ENCODE results near the gene SLC29A3. TPM values are rescaled to one million over a fixed set of nuclear protein-coding genes. Genes with fewer than 3 reads are reported as not detected.

SLC29A3 gene
- polyA plus RNA-seq, 1 experiment, result 7.2 TPM

GRCh38 chr10:71339796-71340589 is 20.9 kb downstream of the SLC29A3 start:
- Histone ChIP-seq H3K27me3 (ENCODE audit: control insufficient read depth, insufficient read depth, low read length) (no peaks in the 10 kb centered on the region; the same call in 1 of the 2 replicates), H3K36me3 (ENCODE audit: control insufficient read depth, insufficient read depth, low read length) (no peaks in the 10 kb centered on the region), H3K4me3 (ENCODE audit: low read depth, low read length) (no peak overlapping the region)
- no peak for DNase-seq (ENCODE audit: low read depth)
- ChIA-PET POLR2A (no interaction called here), CTCF (interaction anchor here (0.8 to 3.1 kb wide), 3 partner anchors 8 to 230 kb away, joined by 3 to 10 read pairs (median 3); partner anchors contain the start of gene SLC29A3)
- no peak for TF ChIP-seq CTCF (IDR thresholded peaks at IDR 0.05; ENCODE audit: insufficient read depth, low read depth, low read length)

- H3K27me3 ChIP-seq (ENCODE audit: control insufficient read depth, insufficient read depth, low read length), result peaks cover 5% of the 10 kb centered on the region
- ChIA-PET POLR2A (no interaction called here), CTCF (interaction anchor here (2.8 kb wide), 1 partner anchor 23 kb away, joined by 16 read pairs; the partner anchor contains the start of gene SLC29A3)
- TF ChIP-seq CTCF (IDR thresholded peaks at IDR 0.05; ENCODE audit: insufficient read depth, low read depth, low read length), result no peak
- DNase-seq (ENCODE audit: low read depth), result no peak
- H3K36me3 ChIP-seq (ENCODE audit: control insufficient read depth, insufficient read depth, low read length), result no peaks in the 10 kb centered on the region
- H3K4me3 ChIP-seq (ENCODE audit: low read depth, low read length), result no peak overlapping the region
These were observed 23.7 kb downstream of the SLC29A3 start for GRCh38 chr10:71342573-71343391.

- H3K27me3 ChIP-seq (ENCODE audit: control insufficient read depth, insufficient read depth, low read length), result peaks cover 5% of the 10 kb centered on the region
- POLR2A ChIA-PET, result no interaction called here
- no peak overlapping the region for H3K4me3 ChIP-seq (ENCODE audit: low read depth, low read length)
- no peak for DNase-seq (ENCODE audit: low read depth)
- H3K36me3 ChIP-seq (ENCODE audit: control insufficient read depth, insufficient read depth, low read length), result no peaks in the 10 kb centered on the region
- no peak for TF ChIP-seq CTCF (IDR thresholded peaks at IDR 0.05; ENCODE audit: insufficient read depth, low read depth, low read length)
- CTCF ChIA-PET, result interaction anchor here (2.8 kb wide), 1 partner anchor 24 kb away, joined by 16 read pairs; the partner anchor contains the start of gene SLC29A3
These were observed 24.3 kb downstream of the SLC29A3 start for GRCh38 chr10:71343392-71343773.

GRCh38 chr10:71344154-71344925 is 25.3 kb downstream of the SLC29A3 start:
- CTCF ChIA-PET, result interaction anchor here (0.6 to 2.8 kb wide), 3 partner anchors 12 to 1198 kb away, joined by 3 to 16 read pairs (median 4); partner anchors contain the start of genes SLC29A3 and TYSND1
- Histone ChIP-seq H3K36me3 (ENCODE audit: control insufficient read depth, insufficient read depth, low read length) (no peaks in the 10 kb centered on the region), H3K4me3 (ENCODE audit: low read depth, low read length) (no peak overlapping the region), H3K27me3 (ENCODE audit: control insufficient read depth, insufficient read depth, low read length) (peaks cover 5% of the 10 kb centered on the region)
- DNase-seq (ENCODE audit: low read depth), result no peak
- no peak for TF ChIP-seq CTCF (IDR thresholded peaks at IDR 0.05; ENCODE audit: insufficient read depth, low read depth, low read length)
- POLR2A ChIA-PET, result no interaction called here
